SU-DHL-6 (cell line): ENCODE measurements around the gene SOSTDC1.
"Not testable (repeated sequence)": the region's sequence is repeated elsewhere in the genome, so short reads cannot be mapped to it uniquely, and the experiment has no call there.

Experiments used
- H2AFZ ChIP-seq: fragments of 200-600 bp; sonication (generic); 2 replicates; pipeline ENCODE4 v1.6.1; 2014; ENCODE audit warnings: low read depth, mild to moderate bottlenecking, moderate library complexity, mixed read lengths, antibody characterized with exemption, low read length; ENCODE audit not compliant: severe bottlenecking
- H3F3A ChIP-seq: fragments of 200-600 bp; shearing (Covaris generic); 2 replicates; pipeline ENCODE4 v1.6.0; 2016; ENCODE audit warnings: antibody characterized with exemption, mild to moderate bottlenecking; ENCODE audit not compliant: insufficient read depth
- H3K27ac ChIP-seq: fragments of 200-600 bp; sonication (generic); 2 replicates; pipeline ENCODE4 v1.5.1; 2016; ENCODE audit warnings: low read depth, mild to moderate bottlenecking, low read length, moderate library complexity, mixed read lengths
- H3K27me3 ChIP-seq: fragments of 200-600 bp; sonication (generic), shearing (Covaris generic); 2 replicates; pipeline ENCODE4 v1.6.0; 2014; ENCODE audit warnings: mild to moderate bottlenecking, low read length
- H3K36me3 ChIP-seq: fragments of 200-600 bp; sonication (generic); 2 replicates; pipeline ENCODE4 v1.6.1; 2014; ENCODE audit warnings: mild to moderate bottlenecking, low read length, mixed read lengths
- H3K4me2 ChIP-seq: fragments of 300-600, 200-600 bp; shearing (Covaris generic), sonication (generic); 2 replicates; pipeline ENCODE4 v1.6.0; 2014; ENCODE audit warnings: low read length, low read depth, mild to moderate bottlenecking; ENCODE audit not compliant: poor library complexity, severe bottlenecking
- H3K4me3 ChIP-seq: fragments of 200-600 bp; sonication (generic); 2 replicates; pipeline ENCODE4 v1.5.1; 2014; ENCODE audit warnings: antibody characterized with exemption, low read length, mild to moderate bottlenecking, mixed read lengths; ENCODE audit not compliant: insufficient read depth, poor library complexity, severe bottlenecking
- H3K79me2 ChIP-seq: fragments of 200-600 bp; sonication (generic); 2 replicates; pipeline ENCODE4 v1.6.1; 2014; ENCODE audit warnings: mild to moderate bottlenecking, low read length, moderate library complexity; ENCODE audit not compliant: insufficient read depth
- H3K9ac ChIP-seq: fragments of 200-600 bp; sonication (generic); 2 replicates; pipeline ENCODE4 v1.7.0; 2014; ENCODE audit warnings: mild to moderate bottlenecking, low read length
- H3K9me2 ChIP-seq: fragments of 200-600 bp; sonication (generic); replicated peaks from 2 replicates; pipeline ENCODE4 v1.6.1; 2014; ENCODE audit warnings: low read length; ENCODE audit not compliant: insufficient read depth
- H3K9me3 ChIP-seq: fragments of 200-600 bp; sonication (generic); 2 replicates; pipeline ENCODE4 v1.6.1; 2014; ENCODE audit warnings: low read length, mixed read lengths; ENCODE audit not compliant: insufficient read depth
- H4K20me1 ChIP-seq: fragments of 200-600 bp; sonication (generic); 2 replicates; pipeline ENCODE4 v1.6.1; 2014; ENCODE audit warnings: low read depth, mild to moderate bottlenecking, antibody characterized with exemption, low read length, moderate library complexity, mixed read lengths
- EZH2phosphoT487 ChIP-seq: fragments of 200-600 bp; sonication (generic), shearing (Covaris generic); conservative IDR thresholded peaks from 2 replicates; pipeline ENCODE4 v1.6.1; 2018; ENCODE audit warnings: mild to moderate bottlenecking, antibody characterized with exemption, low read length, moderate library complexity, mixed read lengths
- TF ChIP-seq, protein P1 (sequence below): fragments of 200-600 bp; sonication (generic); IDR thresholded peaks from one replicate; pipeline ENCODE4 v1.5.1; 2017; ENCODE audit warnings: antibody characterized with exemption, mild to moderate bottlenecking, low read length, moderate library complexity; ENCODE audit not compliant: insufficient read depth, poor library complexity, severe bottlenecking

SOSTDC1 gene

GRCh38 chr7:16460789-16461493 lies 4.6 kb downstream of the SOSTDC1 start:
- TF ChIP-seq EZH2phosphoT487 = no peak
- TF ChIP-seq, protein P1, sequence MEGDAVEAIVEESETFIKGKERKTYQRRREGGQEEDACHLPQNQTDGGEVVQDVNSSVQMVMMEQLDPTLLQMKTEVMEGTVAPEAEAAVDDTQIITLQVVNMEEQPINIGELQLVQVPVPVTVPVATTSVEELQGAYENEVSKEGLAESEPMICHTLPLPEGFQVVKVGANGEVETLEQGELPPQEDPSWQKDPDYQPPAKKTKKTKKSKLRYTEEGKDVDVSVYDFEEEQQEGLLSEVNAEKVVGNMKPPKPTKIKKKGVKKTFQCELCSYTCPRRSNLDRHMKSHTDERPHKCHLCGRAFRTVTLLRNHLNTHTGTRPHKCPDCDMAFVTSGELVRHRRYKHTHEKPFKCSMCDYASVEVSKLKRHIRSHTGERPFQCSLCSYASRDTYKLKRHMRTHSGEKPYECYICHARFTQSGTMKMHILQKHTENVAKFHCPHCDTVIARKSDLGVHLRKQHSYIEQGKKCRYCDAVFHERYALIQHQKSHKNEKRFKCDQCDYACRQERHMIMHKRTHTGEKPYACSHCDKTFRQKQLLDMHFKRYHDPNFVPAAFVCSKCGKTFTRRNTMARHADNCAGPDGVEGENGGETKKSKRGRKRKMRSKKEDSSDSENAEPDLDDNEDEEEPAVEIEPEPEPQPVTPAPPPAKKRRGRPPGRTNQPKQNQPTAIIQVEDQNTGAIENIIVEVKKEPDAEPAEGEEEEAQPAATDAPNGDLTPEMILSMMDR = no peak
- Histone ChIP-seq H3F3A (no peaks in the 10 kb centered on the region), H3K36me3 (no peaks in the 10 kb centered on the region), H3K4me2 (no peak overlapping the region), H3K27me3 (no peaks in the 10 kb centered on the region), H2AFZ (no peak overlapping the region), H3K9ac (no peak overlapping the region), H3K9me2 (no peaks in the 10 kb centered on the region), H3K79me2 (no peaks in the 10 kb centered on the region), H3K27ac (no peak overlapping the region), H3K9me3 (no peaks in the 10 kb centered on the region), H4K20me1 (no peaks in the 10 kb centered on the region), H3K4me3 (no peak overlapping the region)

DNA sequence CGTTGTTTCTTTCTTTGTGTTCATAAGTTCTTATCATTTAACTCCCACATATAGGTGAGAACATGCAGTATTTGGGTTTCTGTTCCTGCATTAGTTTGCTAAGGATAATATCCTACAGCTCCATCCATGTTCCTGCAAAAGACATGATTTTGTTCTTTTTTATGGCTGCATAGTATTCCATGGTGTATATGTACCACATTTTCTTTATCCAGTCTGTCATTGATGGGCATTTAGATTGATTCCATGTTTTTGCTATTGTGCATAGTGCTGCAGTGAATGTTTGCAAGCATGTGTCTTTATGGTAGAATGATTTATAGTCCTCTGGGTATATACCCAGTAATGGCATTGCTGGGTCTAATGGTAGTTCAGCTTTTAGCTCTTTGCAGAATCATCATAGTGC lies 9.2 kb downstream of the SOSTDC1 start:
- H3K9me2 ChIP-seq, H3K27me3 ChIP-seq, H3K9ac ChIP-seq, H3K36me3 ChIP-seq, H3K79me2 ChIP-seq, H3K4me2 ChIP-seq, H2AFZ ChIP-seq, H3K4me3 ChIP-seq, H3K9me3 ChIP-seq, H3F3A ChIP-seq, H4K20me1 ChIP-seq, H3K27ac ChIP-seq: not testable (repeated sequence)

- Histone ChIP-seq H3K27ac (no peak overlapping the region), H4K20me1 (no peaks in the 10 kb centered on the region), H3K9me2 (no peaks in the 10 kb centered on the region), H3K36me3 (no peaks in the 10 kb centered on the region), H2AFZ (no peak overlapping the region), H3K9me3 (no peaks in the 10 kb centered on the region), H3K4me2 (no peak overlapping the region), H3F3A (no peaks in the 10 kb centered on the region), H3K9ac (no peak overlapping the region), H3K79me2 (no peaks in the 10 kb centered on the region), H3K4me3 (no peak overlapping the region), H3K27me3 (no peaks in the 10 kb centered on the region)
- no peak for TF ChIP-seq EZH2phosphoT487
- TF ChIP-seq, protein P1 = no peak
Observed at GRCh38 chr7:16455591-16455990, 9.9 kb downstream of the SOSTDC1 start.

DNA sequence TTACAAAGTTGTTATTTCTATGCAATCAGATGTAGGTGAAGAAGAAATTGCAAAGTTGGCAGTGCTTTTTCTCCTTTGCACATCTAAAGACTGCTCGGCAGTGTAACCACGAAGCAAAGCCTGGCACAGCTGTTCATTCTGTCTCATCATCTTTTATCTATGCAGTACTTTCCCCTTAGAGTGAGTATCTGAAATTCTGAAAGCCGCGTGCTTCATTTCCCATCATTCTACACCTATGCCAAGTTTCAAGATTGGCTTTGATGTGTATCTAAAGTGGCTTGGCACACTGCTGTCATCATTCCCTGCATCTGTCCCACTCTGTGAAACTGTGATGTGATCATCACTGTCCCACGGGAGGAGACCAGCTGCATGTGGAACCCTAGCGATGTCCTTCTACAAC lies 15.2 kb downstream of the SOSTDC1 start:
- no peaks in the 10 kb centered on the region for H3K9me2 ChIP-seq
- H3K4me2 ChIP-seq = no peak overlapping the region
- no peak overlapping the region for H3K27ac ChIP-seq
- no peak overlapping the region for H3K4me3 ChIP-seq
- H3K9me3 ChIP-seq = no peaks in the 10 kb centered on the region
- no peaks in the 10 kb centered on the region for H3K79me2 ChIP-seq
- H3K27me3 ChIP-seq = no peaks in the 10 kb centered on the region
- H2AFZ ChIP-seq = no peak overlapping the region
- H3F3A ChIP-seq = no peaks in the 10 kb centered on the region
- no peaks in the 10 kb centered on the region; the same call in 1 of the 2 replicates for H4K20me1 ChIP-seq
- H3K36me3 ChIP-seq = no peaks in the 10 kb centered on the region
- H3K9ac ChIP-seq = no peak overlapping the region
- TF ChIP-seq, protein P1 = no peak
- TF ChIP-seq EZH2phosphoT487 = no peak
